ENCODE results near the gene PSMD2.

Gene PSMD2

DNA sequence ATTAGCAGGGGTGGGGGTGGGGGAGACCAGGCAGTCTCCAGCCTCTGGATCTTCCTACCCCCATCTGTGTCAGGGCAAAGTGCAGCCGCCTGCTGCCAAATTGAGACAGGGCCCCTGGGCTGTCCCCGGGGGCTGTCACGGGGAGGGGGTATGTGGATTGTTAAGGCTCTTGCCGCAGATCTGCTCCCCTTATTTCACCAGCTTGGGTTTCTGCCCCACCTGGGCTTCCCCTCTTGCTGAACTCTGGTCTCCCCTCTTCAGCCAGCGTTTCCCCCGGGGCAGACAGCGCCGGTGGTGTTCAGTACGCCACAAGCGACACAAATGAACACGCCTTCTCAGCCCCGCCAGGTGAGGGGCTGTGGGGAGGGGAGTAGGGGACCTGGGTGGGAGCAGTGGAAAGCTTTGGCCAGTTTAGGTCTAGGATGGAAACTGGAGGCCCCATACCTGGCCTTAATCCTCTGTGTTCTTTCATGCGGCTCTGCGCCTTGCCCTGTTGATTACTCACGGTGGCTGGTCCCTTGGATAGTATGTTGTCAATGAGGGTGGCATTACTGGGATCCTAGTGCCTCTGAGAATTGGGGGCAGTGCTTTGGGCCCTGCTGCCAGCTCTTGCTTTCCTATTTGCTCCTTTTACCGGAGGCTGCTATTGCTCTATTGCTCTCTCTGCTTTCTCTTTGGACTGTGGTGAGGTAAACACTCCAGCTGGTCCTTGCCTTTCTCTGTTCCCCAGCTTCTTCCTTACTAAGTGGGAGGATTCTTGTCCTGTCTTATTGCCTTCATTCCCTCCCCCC, 17.0 kb downstream of the PSMD2 start:
- no peak for DNase-seq

DNA sequence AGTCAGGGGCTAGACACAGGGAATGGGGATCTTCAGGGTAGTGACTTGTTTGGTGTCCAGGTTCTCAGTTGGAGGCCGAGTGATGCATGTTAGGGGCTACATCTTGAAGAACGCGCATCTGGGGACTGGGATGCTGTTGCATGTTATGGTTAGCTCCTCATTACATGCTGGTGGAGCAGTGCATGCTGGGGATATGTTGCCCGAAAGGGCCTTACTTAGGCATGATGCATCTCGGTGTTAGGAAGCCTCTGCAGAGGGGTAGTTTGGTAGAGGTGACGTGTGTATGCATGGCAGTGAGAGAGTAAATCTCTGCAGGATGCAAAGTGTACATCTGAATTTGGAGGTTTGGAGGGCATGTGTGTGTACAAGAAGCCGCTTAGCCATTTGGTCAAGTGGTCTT, 17.8 kb downstream of the PSMD2 start:
- DNase-seq, result no peak

DNA sequence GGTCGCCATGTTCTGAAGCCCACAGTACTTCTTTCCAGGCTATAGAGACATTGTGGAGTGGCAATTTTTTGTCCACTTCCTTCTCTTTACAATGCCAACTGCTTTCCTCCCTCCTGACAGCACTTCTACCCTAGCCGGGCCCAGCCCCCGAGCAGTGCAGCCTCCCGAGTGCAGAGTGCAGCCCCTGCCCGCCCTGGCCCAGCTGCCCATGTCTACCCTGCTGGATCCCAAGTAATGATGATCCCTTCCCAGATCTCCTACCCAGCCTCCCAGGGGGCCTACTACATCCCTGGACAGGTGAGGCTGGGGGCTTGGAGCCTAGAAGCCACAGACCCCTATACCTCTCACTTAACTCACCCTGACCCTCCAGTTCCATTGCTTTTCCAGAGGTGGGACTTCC, 18.2 kb downstream of the PSMD2 start:
- DNase-seq, result no peak

- peak; percentile 37 to 97 (median 86) for DNase-seq
These were observed 21.0 kb downstream of the PSMD2 start for GRCh38 chr3:184320104-184320445.

- no peak for DNase-seq
These were observed 22.6 kb downstream of the PSMD2 start for GRCh38 chr3:184321666-184322065.

DNA sequence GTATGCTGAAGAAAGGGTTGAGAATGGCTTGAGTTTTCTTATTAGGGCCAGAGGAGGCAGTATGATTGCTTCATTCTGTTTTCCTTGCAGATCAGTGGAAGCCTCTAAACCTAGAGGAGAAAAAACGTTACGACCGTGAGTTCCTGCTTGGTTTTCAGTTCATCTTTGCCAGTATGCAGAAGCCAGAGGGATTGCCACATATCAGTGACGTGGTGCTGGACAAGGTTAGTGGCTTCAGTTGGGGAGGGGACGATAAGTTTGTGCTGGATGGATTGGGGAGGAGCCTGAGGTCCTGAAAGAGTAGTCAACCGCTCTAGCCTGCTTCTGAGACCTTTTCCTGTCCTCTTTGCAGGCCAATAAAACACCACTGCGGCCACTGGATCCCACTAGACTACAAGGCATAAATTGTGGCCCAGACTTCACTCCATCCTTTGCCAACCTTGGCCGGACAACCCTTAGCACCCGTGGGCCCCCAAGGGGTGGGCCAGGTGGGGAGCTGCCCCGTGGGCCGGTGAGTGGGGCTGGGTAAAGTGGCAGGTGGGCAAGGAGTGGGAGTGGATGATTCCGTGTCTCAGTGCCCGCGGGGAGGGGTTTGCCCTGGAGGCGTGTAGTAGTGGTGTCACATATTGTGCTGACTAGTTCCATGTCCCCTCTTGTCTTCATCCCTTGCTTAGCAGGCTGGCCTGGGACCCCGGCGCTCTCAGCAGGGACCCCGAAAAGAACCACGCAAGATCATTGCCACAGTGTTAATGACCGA, 23.9 kb downstream of the PSMD2 start:
- DNase-seq, result no peak

DNA sequence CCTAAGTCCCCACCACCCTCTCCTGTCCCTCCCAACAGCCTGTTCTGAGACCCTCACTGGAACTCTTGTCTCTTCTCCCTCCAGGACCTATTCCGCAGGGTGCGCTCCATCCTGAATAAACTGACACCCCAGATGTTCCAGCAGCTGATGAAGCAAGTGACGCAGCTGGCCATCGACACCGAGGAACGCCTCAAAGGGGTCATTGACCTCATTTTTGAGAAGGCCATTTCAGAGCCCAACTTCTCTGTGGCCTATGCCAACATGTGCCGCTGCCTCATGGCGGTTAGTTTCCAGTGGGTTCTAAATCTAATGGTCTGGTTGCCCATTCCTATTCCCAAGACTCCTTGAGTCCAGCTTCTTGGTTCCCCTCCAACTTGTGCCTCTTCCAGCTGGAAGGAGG, 24.7 kb downstream of the PSMD2 start:
- DNase-seq, result no peak

DNA sequence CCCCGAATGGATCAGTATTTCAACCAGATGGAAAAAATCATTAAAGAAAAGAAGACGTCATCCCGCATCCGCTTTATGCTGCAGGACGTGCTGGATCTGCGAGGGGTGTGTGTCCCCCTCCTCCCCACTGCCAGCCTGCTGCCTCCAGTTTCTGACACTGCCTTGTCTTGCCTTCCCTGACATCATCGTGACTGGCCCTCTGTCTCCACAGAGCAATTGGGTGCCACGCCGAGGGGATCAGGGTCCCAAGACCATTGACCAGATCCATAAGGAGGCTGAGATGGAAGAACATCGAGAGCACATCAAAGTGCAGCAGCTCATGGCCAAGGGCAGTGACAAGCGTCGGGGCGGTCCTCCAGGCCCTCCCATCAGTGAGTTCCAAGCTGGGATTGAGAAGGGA, 26.2 kb downstream of the PSMD2 start:
- no peak for DNase-seq

GRCh38 chr3:184325715-184326369, 26.8 kb downstream of the PSMD2 start:
- DNase-seq, result no peak

GRCh38 chr3:184327171-184327570, 28.1 kb downstream of the PSMD2 start:
- no peak for DNase-seq

DNA sequence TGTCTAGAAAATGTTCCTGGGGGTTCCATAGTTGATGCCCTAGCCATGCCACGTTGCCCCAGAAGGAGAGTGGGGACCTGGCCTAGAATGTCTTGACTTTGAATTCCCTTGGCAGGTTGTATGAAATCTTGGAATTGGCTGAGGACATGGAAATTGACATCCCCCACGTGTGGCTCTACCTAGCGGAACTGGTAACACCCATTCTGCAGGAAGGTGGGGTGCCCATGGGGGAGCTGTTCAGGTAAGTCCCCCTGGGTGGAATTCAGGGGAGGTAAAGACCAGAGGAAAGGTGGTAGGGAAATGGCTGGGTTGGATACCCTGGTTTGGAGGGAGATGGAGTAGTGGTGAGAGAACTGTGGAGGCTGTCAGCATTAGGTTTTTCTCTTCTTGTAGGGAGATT, 29.5 kb downstream of the PSMD2 start:
- no peak for DNase-seq

DNA sequence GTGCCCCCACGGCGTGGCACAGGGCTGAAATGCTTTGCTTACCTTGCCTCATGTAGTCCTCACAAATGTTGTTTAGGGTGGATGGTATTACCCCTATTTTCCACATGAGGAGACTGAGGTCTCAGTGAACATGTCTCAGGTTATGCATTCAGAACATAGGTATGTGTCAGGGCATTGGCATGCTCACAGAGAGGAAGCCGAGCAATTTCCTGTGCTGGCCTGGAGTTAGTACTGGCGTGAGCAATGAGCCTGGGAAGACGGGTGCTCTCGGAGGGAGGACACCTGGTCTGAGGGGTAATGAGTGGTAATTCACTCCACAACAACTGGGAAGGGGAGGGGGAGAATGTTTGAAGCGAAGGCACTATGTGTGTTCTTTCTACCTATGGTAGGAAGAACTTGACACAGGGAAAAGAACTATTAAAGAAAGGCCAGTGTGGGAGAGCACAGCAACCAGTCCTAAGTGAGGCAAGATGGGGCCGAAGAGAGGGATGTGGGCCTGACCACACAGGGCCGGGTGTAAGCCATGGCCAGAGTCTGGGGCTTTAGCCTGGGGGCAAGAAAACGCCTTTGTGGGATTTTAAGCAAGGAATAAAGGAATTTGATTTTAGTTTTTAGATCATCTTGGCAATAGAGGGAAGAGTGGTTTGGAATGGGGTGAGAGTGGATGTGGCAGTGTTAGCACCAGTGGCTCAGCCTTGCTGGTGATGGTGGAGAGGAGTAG, 33.5 kb downstream of the PSMD2 start:
- DNase-seq, result no peak

DNA sequence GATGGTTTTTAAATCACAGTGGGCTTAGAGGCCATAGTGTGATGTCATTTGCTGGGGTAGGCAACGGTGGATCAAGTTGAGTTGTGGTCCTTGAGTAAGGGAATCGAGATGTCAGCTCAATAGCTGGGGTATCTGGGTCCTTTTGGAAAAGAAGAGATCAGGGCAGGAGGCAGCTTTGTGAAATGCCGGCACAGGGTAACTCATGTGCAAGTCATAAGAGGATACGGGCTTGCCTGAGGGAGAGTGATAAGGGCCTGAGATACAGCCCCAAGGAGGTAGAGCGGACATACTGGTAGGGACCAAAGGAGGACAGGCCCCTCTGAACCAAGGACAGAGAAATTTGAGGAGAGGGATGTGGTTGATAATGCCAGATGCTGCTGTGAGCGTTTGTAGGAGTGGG, 34.1 kb downstream of the PSMD2 start:
- DNase-seq, result no peak

DNA sequence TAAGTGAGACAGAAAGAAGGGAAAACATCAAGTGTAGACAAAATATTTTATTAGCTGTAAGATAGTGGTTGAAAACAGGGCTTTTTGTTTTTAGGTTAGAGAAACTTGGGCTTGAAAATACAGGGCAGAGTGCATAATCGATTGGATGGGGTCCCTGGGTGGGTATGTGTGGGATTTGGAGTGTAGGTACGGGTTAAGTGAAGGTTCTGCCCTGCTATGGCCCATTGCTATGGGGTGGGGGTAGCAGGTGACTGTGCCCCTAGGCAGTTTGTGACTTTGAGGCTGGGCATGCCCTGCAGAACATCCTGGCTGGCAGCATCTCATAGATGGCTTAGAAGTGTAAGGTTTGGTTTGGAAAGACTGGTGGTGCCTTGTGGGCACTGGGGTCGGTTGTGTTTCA, 34.7 kb downstream of the PSMD2 start:
- DNase-seq, result no peak

DNA sequence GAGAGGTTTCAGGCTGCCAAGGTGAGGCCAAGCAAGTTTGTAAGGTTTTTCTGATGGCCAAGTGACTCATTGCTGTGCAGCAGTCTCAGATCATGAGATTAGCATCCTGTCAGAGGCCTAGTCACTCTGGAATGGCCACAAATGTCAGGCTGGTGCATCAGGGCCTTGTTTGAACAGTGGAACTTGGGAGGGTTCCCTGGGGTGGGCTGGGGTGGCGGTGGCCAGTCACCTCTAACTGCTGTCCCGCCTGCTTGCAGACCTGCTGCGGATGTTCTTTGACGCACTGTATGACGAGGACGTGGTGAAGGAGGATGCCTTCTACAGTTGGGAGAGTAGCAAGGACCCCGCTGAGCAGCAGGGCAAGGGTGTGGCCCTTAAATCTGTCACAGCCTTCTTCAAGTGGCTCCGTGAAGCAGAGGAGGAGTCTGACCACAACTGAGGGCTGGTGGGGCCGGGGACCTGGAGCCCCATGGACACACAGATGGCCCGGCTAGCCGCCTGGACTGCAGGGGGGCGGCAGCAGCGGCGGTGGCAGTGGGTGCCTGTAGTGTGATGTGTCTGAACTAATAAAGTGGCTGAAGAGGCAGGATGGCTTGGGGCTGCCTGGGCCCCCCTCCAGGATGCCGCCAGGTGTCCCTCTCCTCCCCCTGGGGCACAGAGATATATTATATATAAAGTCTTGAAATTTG, 35.6 kb downstream of the PSMD2 start:
- DNase-seq, result no peak

GRCh38 chr3:184335291-184335660, 36.2 kb downstream of the PSMD2 start:
- DNase-seq, result no peak

DNA sequence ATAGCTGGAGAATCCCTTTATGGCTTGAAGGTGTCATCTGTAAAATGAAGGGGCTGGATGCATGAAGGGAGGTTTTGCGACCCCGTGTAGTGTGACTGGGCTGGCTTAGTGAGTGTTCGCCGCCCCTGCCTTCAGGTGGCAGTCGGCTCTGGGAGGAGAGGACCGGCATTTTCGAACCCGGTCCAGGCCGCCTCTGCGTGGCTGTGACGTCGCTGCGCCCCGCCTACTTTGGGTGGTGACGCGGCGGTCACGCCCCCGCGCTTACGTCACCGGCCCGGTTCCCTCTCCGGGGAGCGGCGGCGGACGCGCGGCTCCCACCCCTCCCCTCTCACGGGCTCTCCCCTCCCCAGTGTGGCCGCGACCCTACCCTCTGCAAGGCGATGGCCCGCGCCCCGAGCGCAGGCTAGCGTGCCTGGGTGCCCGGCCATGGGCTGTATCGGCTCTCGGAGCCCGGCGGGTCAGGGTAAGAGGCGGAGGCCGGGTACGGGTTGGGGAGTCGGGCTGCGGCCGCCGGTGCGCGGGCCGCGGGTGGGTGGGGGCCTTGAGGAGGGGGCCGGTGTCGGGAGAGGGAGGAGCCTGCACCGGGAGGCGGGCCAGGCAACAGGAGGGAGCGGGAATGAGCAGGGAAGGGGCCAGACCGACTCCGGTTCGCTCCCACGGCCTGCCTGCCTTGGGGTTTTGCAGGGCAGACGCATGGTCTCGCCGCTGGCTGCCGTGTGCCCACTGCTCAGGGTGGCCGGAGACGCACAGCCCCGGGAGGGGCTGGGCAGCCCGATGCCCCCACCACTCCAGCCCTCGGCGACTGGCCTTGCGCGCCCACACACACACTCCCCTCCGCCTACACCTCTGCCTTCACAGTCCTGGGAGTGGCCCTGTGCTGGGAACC, 36.9 kb downstream of the PSMD2 start:
- DNase-seq, result peak; percentile 8 to 93 (median 83)

DNA sequence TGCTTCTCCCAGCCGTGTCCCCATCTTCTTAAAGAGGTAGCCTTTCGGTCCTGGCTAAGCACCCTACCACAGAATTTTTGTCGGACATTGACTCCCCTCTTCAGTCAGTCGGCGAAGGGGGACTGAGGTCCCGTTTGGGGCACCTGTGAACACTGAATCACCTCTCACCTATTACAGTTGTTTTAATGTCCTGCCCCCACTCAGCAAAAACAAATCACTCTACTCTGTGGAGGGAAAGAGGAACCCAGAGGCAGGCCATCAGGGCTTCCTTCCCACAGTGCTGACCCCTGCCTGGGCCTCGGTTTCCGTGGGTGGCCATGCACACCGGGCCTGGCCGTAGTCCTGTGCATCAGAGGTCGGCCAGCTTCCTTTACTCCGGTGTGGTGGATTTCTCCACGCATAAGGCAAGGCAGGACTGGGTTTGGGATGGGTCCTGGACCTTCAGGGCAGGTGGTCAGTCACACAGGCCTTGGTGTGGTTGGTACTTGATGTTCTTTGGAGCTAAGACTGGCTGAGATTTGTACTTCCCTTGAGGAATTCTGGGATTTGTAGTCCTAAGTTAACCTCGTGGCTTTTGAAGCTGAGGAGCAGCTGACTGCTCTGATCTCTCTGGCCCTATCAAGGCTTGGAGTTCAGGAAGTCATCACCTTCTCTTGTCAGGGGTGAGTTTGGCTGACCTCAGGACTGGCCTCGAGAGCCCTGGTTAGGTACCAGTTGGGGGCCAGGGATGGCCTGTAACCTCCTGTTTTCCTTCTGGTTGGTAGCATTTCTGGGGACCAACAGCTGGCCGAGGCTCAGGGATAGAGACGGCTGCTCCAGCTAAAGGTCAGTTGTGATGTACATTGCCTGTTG, 37.7 kb downstream of the PSMD2 start:
- DNase-seq, result peak in 43 of 56 donors; percentile 18 to 79 (median 53)

DNA sequence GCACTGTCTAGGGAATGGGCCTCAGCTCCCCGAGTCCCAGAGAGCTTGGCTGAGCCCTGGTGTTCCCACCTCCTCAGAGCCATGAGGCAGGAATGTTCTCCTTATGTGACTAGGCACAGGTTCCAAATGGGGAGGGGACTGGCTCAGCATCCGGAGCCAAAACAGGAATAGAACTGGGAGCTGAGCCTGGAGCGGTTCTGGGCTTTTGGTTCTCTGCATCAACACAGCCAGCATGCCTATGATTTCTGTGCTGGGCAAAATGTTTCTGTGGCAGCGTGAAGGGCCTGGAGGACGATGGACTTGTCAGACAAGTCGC, 38.3 kb downstream of the PSMD2 start, which contains the start of gene FAM131A:
TSS of gene FAM131A (plus strand) at position 202 of the 316 bp plus-strand sequence. CDS start at position 233, 31 bp downstream.
- DNase-seq, result peak in 49 of 56 donors; percentile 20 to 84 (median 57)

Data from nucleus accumbens (tissue), 56 donors.